GM13976 (cell line): ENCODE data around the gene PSTK.

ENCODE experiments used
- DNase-seq: peaks from one replicate; pipeline ENCODE4 v3.0.0; 2012; ENCODE audit warnings: low spot score
- in situ Hi-C: fragments of 300-500 bp; cut with MboI; formaldehyde crosslinking; loops from one replicate; pipeline ENCODE4 v1.12.0; 2022; ENCODE audit warnings: low sequenced_read_pairs, mixed read lengths, inconsistent platforms; ENCODE audit not compliant: unreplicated experiment
- TF ChIP-seq, protein P1 (sequence below): IDR thresholded peaks from 2 replicates; pipeline ENCODE4 v1.5.1; 2012; ENCODE audit warnings: borderline replicate concordance, mild to moderate bottlenecking; ENCODE audit not compliant: insufficient read depth; ENCODE audit errors: extremely low read depth, missing control alignments, control extremely low read depth

The PSTK gene

DNA sequence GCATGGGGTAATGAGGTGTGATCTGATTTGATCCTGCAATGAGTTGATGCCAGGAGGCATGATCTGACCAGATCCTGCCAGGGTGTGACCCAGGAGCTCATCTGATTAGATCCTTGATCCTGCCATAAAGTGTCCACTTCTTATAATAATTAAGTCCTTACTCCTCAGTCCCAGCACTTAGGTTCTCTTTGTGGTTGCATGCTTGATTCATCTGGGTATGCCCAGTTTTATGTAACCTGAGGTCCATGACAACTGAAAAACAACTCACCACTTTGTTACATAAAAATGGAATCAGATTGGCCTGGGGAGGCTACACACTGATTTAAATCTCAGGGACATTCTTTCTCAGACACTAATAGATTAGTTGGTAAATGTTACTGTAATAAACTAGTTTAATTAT lies 47.7 kb downstream of the PSTK start:
- TF ChIP-seq, protein P1, sequence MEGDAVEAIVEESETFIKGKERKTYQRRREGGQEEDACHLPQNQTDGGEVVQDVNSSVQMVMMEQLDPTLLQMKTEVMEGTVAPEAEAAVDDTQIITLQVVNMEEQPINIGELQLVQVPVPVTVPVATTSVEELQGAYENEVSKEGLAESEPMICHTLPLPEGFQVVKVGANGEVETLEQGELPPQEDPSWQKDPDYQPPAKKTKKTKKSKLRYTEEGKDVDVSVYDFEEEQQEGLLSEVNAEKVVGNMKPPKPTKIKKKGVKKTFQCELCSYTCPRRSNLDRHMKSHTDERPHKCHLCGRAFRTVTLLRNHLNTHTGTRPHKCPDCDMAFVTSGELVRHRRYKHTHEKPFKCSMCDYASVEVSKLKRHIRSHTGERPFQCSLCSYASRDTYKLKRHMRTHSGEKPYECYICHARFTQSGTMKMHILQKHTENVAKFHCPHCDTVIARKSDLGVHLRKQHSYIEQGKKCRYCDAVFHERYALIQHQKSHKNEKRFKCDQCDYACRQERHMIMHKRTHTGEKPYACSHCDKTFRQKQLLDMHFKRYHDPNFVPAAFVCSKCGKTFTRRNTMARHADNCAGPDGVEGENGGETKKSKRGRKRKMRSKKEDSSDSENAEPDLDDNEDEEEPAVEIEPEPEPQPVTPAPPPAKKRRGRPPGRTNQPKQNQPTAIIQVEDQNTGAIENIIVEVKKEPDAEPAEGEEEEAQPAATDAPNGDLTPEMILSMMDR = no peak
- no peak for DNase-seq
- in situ Hi-C loops = loop anchor here (10.0 kb wide), 1 partner anchor 537 kb away; no protein-coding TSS in a partner anchor

DNA sequence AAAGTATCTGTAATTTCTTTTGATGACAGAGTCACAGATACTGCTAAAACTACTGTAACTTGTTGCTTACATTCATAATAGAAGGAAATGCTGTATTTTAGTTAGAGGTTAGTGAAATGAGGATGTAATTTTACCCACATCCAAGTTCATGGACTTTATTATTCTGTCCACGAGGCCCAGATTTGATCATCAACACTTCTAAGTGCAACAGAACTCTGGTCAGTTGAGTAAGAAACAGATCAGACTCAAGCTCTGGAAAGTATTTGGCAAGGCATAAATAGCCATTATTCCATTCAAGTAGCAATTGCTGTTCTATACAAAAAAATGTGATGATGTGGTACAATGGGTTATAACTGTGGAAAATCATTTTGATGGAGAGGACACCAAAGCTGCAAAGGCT lies 50.9 kb downstream of the PSTK start:
- TF ChIP-seq, protein P1 = no peak
- DNase-seq = no peak
- in situ Hi-C loops = no loop called here

GRCh38 chr10:123034332-123034731 lies 54.1 kb downstream of the PSTK start:
- in situ Hi-C loops = no loop called here
- DNase-seq = no peak
- TF ChIP-seq, protein P1 = no peak

DNA sequence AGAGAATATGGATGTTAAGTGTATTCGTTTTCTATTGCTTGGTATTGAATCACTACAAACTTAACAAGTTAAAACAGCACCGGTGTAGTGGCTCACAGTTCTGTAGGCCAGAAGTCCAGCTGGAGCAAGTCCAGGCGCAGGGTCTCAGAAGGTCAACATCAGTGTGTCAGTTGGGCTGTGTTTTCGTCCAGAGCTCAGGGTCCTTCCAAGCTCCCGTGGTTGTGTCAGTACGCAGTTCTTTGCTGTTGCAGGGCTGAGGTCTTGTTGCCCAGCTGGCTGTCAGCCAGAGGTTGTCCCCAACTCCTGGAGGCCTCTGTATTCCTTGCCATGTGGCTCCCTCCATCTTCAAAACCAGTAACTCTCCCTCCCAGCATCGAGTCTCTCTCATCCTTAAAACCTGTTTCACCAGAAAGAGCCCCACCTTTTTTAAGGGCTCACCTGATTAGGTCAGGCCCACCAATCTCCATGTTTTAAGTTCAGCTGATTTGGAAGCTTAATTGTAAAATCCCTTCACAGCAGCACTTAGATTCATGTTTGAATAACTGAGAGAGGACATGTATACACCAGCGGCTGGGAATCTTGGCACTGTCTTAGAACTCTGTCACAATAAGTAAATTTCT lies 55.4 kb downstream of the PSTK start:
- DNase-seq = no peak
- TF ChIP-seq, protein P1 = no peak
- in situ Hi-C loops = no loop called here

GRCh38 chr10:123038782-123039631 lies 58.8 kb downstream of the PSTK start:
- no peak for DNase-seq
- in situ Hi-C loops = no loop called here

DNA sequence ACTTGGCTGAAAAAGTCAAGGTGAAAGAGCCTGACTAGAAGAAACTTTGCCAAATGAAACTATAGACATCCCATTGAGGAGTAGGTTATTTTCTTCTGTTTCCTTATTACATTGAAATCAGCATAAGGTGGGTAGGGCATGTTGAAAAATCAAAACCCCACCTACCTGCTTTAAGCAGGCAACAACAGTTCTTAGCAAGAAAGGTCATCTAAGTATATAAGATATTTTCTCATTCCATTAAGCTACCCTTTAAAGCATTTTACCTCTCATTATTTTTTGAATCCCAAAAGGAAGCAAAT lies 59.4 kb downstream of the PSTK start:
- in situ Hi-C loops = no loop called here
- TF ChIP-seq, protein P1 = no peak

More at GRCh38 chr10:123038782-123039631, 58.8 kb downstream of the PSTK start:
- TF ChIP-seq, protein P1 = no peak

More for the DNA sequence above, 59.4 kb downstream of the PSTK start:
- no peak for DNase-seq
